Tibial artery (tissue), 4 donors: ENCODE data around the gene TBC1D10B.

Experiments used
- DNase-seq, 2 donors: peaks; one replicate each; pipeline ENCODE4 v3.0.0-alpha.2; 2019
- H3K27ac ChIP-seq, 2 donors: fragments of 200-600 bp; sonication (generic) in 1 of 2; 1 replicate in 1 of 2; 2 replicates in 1 of 2; pipeline ENCODE4 v1.5.1; 2018 to 2019; ENCODE audit warnings: mild to moderate bottlenecking in 1 of 2
- H3K27me3 ChIP-seq, 2 donors: fragments of 200-600 bp; sonication (generic) in 1 of 2; one replicate each; pipeline versions ENCODE4 v1.5.1 to v1.6.0; 2016 to 2019
- H3K36me3 ChIP-seq, 3 donors: fragments of 200-600 bp; sonication (generic) in 2 of 3; one replicate each; pipeline ENCODE4 v1.5.1; 2016 to 2019; ENCODE audit warnings: mild to moderate bottlenecking in 2 of 3
- H3K4me1 ChIP-seq, 4 donors: fragments of 200-600 bp; sonication (generic) in 2 of 4; 1 replicate in 3 of 4; 2 replicates in 1 of 4; pipeline ENCODE4 v1.5.1; 2016 to 2019
- H3K4me3 ChIP-seq, 2 donors: fragments of 200-600 bp; sonication (generic) in 1 of 2; 1 replicate in 1 of 2; 2 replicates in 1 of 2; pipeline ENCODE4 v1.5.1; 2018 to 2019; ENCODE audit warnings: mild to moderate bottlenecking in 2 of 2
- H3K9me3 ChIP-seq, 3 donors: fragments of 200-600 bp; sonication (generic) in 1 of 3; one replicate each; pipeline ENCODE4 v1.5.1; 2016 to 2019
- CTCF ChIP-seq, 2 experiments: fragments of 200-600 bp in 1 of 2; fragments of 450-650 bp in 1 of 2; IDR thresholded peaks; one replicate each; pipeline ENCODE4 v1.5.1; 2017 to 2019; ENCODE audit warnings: antibody characterized with exemption in 2 of 2, mild to moderate bottlenecking in 1 of 2, moderate library complexity in 1 of 2
- intact Hi-C: fragments of 100-400 bp; cut with DNase I; formaldehyde crosslinking; loops from one replicate; pipeline ENCODE4 v1.15.0; 2023; ENCODE audit warnings: low total_unique reads

TBC1D10B gene

GRCh38 chr16:30368122-30368791 is 2.0 kb downstream of the TBC1D10B start:
- Histone ChIP-seq H3K9me3 (no peaks in the 10 kb centered on the region), H3K4me1 (peaks cover 0 to 49% (median 31%) of the 10 kb centered on the region in 4 donors), H3K4me3 (peak overlapping the region; percentile 76 to 88), H3K36me3 (peaks cover 10 to 29% (median 27%) of the 10 kb centered on the region in 3 donors), H3K27ac (peak overlapping the region; percentile 75 to 78), H3K27me3 (peaks cover 0 to 3% of the 10 kb centered on the region in 2 donors)
- intact Hi-C loops: no loop called here
- DNase-seq: peak; percentile 57 to 71
- TF ChIP-seq CTCF (IDR thresholded peaks at IDR 0.05): no peak

DNA sequence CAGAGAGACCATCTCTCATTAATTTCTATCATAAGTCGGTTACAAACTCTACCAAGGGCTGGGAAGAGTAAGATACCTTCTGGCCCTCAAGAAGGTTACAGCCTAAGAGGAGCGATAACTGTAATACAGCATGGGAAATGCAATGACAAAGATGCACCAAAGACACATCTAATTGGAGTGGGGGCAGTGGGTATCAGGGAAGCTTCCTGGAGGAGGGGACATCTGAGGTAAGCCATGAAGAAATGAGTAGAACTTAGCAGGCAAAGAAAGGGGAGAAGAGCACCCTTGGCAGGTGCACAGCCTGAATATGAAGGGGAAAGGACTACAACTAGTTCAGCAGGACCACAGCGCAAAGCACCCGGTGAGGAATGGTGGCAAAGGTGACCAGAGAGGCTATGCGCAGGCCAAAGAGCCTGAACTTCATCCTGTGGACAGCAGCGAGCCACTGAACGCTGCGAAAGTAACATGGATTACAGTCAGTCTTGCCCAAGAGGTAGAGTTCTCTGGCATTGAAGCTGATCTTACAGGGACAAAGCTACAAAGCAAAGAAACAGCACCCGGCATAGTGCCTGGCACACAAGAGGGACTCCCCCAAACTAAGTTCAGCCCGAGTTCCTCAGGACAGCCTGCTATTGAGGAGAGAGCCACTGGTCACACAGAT is 2.8 kb downstream of the TBC1D10B start:
- Histone ChIP-seq H3K9me3 (no peaks in the 10 kb centered on the region), H3K36me3 (peaks cover 10 to 37% (median 27%) of the 10 kb centered on the region in 3 donors), H3K4me3 (peak overlapping the region; percentile 76 to 88), H3K27ac (peak overlapping the region; percentile 75 to 78), H3K27me3 (peaks cover 0 to 3% of the 10 kb centered on the region in 2 donors), H3K4me1 (peaks cover 0 to 49% (median 31%) of the 10 kb centered on the region in 4 donors)
- DNase-seq: no peak
- intact Hi-C loops: no loop called here
- no peak for TF ChIP-seq CTCF (IDR thresholded peaks at IDR 0.05)

- Histone ChIP-seq H3K4me3 (peak overlapping the region in 1 of 2 donors; percentile 76), H3K4me1 (peaks cover 0 to 48% (median 31%) of the 10 kb centered on the region in 4 donors), H3K36me3 (peaks cover 10 to 47% (median 27%) of the 10 kb centered on the region in 3 donors), H3K27me3 (peaks cover 0 to 3% of the 10 kb centered on the region in 2 donors), H3K9me3 (no peaks in the 10 kb centered on the region), H3K27ac (no peak overlapping the region)
- DNase-seq: no peak
- TF ChIP-seq CTCF (IDR thresholded peaks at IDR 0.05): no peak
- intact Hi-C loops: no loop called here
Measured at GRCh38 chr16:30366511-30366910, 3.8 kb downstream of the TBC1D10B start.

GRCh38 chr16:30365200-30365599 is 5.1 kb downstream of the TBC1D10B start:
- Histone ChIP-seq H3K4me1 (peaks cover 0 to 44% (median 29%) of the 10 kb centered on the region in 4 donors), H3K27me3 (no peaks in the 10 kb centered on the region), H3K9me3 (no peaks in the 10 kb centered on the region), H3K4me3 (no peak overlapping the region), H3K27ac (no peak overlapping the region), H3K36me3 (peaks cover 10 to 60% (median 27%) of the 10 kb centered on the region in 3 donors)
- DNase-seq: no peak
- intact Hi-C loops: no loop called here
- no peak for TF ChIP-seq CTCF (IDR thresholded peaks at IDR 0.05)

DNA sequence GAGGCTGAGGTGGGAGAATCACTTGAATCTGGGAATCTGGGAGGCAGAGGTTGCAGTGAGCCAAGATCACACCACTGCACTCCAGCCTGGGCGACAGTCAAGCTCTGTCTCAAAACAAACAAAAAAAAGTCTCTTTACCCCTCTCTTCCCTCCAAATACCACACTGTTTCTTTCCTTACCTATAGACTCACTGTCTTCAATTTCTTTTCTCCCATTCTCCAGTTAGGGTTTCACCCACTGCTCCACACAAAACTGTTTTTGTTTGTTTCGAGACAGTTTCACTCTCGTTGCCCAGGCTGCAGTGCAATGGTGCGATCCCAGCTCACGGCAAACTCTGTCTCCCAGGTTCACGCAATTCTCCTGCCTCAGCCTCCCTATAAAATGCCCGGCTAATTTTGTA is 9.1 kb downstream of the TBC1D10B start:
- Histone ChIP-seq H3K9me3 (no peaks in the 10 kb centered on the region), H3K27ac (no peak overlapping the region), H3K4me1 (peaks cover 0 to 26% (median 14%) of the 10 kb centered on the region in 4 donors), H3K27me3 (no peaks in the 10 kb centered on the region), H3K4me3 (no peak overlapping the region), H3K36me3 (peaks cover 32 to 94% (median 58%) of the 10 kb centered on the region in 3 donors)
- intact Hi-C loops: no loop called here
- DNase-seq: no peak
- TF ChIP-seq CTCF (IDR thresholded peaks at IDR 0.05): no peak
